Fibroblast of lung (primary cell): ENCODE results near the gene WRAP73.

Source experiments
- EZH2 ChIP-seq: IDR thresholded peaks from 2 replicates; pipeline ENCODE4 v1.5.1; 2012; ENCODE audit warnings: low read length, control low read depth, mild to moderate bottlenecking; ENCODE audit errors: missing control alignments
- TF ChIP-seq, protein P1 (sequence below), 2 donors: IDR thresholded peaks in 1 of 2; conservative IDR thresholded peaks in 1 of 2; 1 replicate in 1 of 2; 2 replicates in 1 of 2; pipeline ENCODE4 v1.5.1; 2011 to 2012; ENCODE audit warnings: low read length in 2 of 2, control low read depth in 1 of 2, inconsistent platforms in 1 of 2, low read depth in 1 of 2, mild to moderate bottlenecking in 1 of 2

GRCh38 chr1:3663999-3664699 lies 14.2 kb upstream of the WRAP73 start:
- no peak for TF ChIP-seq EZH2
- TF ChIP-seq, protein P1, sequence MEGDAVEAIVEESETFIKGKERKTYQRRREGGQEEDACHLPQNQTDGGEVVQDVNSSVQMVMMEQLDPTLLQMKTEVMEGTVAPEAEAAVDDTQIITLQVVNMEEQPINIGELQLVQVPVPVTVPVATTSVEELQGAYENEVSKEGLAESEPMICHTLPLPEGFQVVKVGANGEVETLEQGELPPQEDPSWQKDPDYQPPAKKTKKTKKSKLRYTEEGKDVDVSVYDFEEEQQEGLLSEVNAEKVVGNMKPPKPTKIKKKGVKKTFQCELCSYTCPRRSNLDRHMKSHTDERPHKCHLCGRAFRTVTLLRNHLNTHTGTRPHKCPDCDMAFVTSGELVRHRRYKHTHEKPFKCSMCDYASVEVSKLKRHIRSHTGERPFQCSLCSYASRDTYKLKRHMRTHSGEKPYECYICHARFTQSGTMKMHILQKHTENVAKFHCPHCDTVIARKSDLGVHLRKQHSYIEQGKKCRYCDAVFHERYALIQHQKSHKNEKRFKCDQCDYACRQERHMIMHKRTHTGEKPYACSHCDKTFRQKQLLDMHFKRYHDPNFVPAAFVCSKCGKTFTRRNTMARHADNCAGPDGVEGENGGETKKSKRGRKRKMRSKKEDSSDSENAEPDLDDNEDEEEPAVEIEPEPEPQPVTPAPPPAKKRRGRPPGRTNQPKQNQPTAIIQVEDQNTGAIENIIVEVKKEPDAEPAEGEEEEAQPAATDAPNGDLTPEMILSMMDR (conservative IDR thresholded peaks at IDR 0.05 in 1 of 2, IDR thresholded peaks at IDR 0.05 in 1 of 2; ENCODE audit: low read depth in 1 of 2, low read length in 2 of 2) = no peak
